Measurements from ENCODE around the gene UBA6. TPM values are rescaled to one million over a fixed set of nuclear protein-coding genes. Genes with fewer than 3 reads are reported as not detected.

Gene UBA6
- total RNA-seq, 1 experiment from 2014 or later: 72.2 TPM

- no peak overlapping the region for H3K27ac ChIP-seq (ENCODE audit: insufficient read length, low read depth, low read length)
- no peak overlapping the region for H2AFZ ChIP-seq (ENCODE audit: low read length)
- no peak overlapping the region for H3K4me3 Mint-ChIP-seq
- H2BK15ac ChIP-seq (ENCODE audit: low read depth, low read length): no peak overlapping the region
- no peaks in the 10 kb centered on the region for H3K79me1 ChIP-seq (ENCODE audit: insufficient read depth, low read depth, low read length, poor library complexity, severe bottlenecking)
- H2BK120ac ChIP-seq (ENCODE audit: low read depth, low read length, poor library complexity, severe bottlenecking): no peak overlapping the region
- H3K56ac ChIP-seq (ENCODE audit: insufficient read length, low read depth, low read length): no peak overlapping the region
- no peaks in the 10 kb centered on the region for H3K4me1 Mint-ChIP-seq
- no peak overlapping the region for H3K18ac ChIP-seq (ENCODE audit: insufficient read length, low read depth, low read length)
- H3K27ac Mint-ChIP-seq: no peak overlapping the region
- no peak overlapping the region for H3T11ph ChIP-seq (ENCODE audit: low read length)
- H4K5ac ChIP-seq (ENCODE audit: insufficient read length, low read depth, low read length): no peak overlapping the region
- no peaks in the 10 kb centered on the region for H3K9me3 Mint-ChIP-seq
- no peaks in the 10 kb centered on the region for H3K9me3 ChIP-seq (ENCODE audit: control insufficient read depth, low read depth, low read length)
- H3K27me3 ChIP-seq (ENCODE audit: insufficient read depth, low read length): no peaks in the 10 kb centered on the region
- H3K23me2 ChIP-seq (ENCODE audit: insufficient read length, low read depth, low read length, poor library complexity, severe bottlenecking): no peaks in the 10 kb centered on the region
- H4K91ac ChIP-seq (ENCODE audit: insufficient read length, low read depth, low read length): no peak overlapping the region
- H3K4me2 ChIP-seq (ENCODE audit: insufficient read depth, insufficient read length, low read length): no peak overlapping the region
- no peak overlapping the region for H4K8ac ChIP-seq (replicated peaks; ENCODE audit: insufficient read length, low read depth, low read length)
- no peaks in the 10 kb centered on the region for H3K79me2 ChIP-seq (ENCODE audit: insufficient read depth, low read length)
- H2BK12ac ChIP-seq (ENCODE audit: insufficient read length, low read depth, low read length): no peak overlapping the region
- H3K4me1 ChIP-seq (ENCODE audit: insufficient read depth, low read length): no peaks in the 10 kb centered on the region
- no peaks in the 10 kb centered on the region for H3K27me3 Mint-ChIP-seq (ENCODE audit: low read depth)
- H2BK5ac ChIP-seq (ENCODE audit: insufficient read length, low read length): no peak overlapping the region
- no peak overlapping the region for H2BK20ac ChIP-seq (ENCODE audit: low read depth, low read length, poor library complexity, severe bottlenecking)
- DNase-seq: no peak
- no peaks in the 10 kb centered on the region for H3K36me3 Mint-ChIP-seq (ENCODE audit: insufficient read depth in 1 of 3, low read depth in 3 of 3)
- no peak overlapping the region for H3K9ac ChIP-seq (ENCODE audit: extremely low read depth, insufficient read length, low read length)
- H2AK5ac ChIP-seq (ENCODE audit: insufficient read length, low read length): no peak overlapping the region
- H4K20me1 ChIP-seq (ENCODE audit: control insufficient read depth, insufficient read depth, insufficient read length): no peaks in the 10 kb centered on the region
- no peak overlapping the region for H3K23ac ChIP-seq (ENCODE audit: insufficient read length, low read depth, low read length)
- WGBS (ENCODE audit: extremely low coverage, insufficient read length, low lambda C conversion rate): no CpG with 5 or more reads among the region's 2 CpGs
- H3K4ac ChIP-seq (ENCODE audit: low read depth, low read length): no peak overlapping the region
- no peak for TF ChIP-seq CTCF (conservative IDR thresholded peaks at IDR 0.05)
- H3K14ac ChIP-seq (ENCODE audit: insufficient read depth, low read length): no peak overlapping the region
Measured at GRCh38 chr4:67568820-67569219, 132.1 kb downstream of the UBA6 start.

Measured in H9 (cell line).